GM23338 (cell line): ENCODE data around the gene JAZF1.

Source experiments
- EZH2 ChIP-seq: fragments of 200-600 bp; sonication (generic); IDR thresholded peaks from one replicate; pipeline ENCODE4 v1.8.0; 2017; ENCODE audit warnings: antibody characterized with exemption, mild to moderate bottlenecking, low read depth; ENCODE audit not compliant: unreplicated experiment
- JUNB ChIP-seq: IDR thresholded peaks from one replicate; pipeline ENCODE4 v1.6.1; 2016; ENCODE audit warnings: antibody characterized with exemption; ENCODE audit not compliant: unreplicated experiment
- NANOG ChIP-seq: IDR thresholded peaks from 2 replicates; pipeline ENCODE4 v1.6.1; 2016; ENCODE audit warnings: antibody characterized with exemption, borderline replicate concordance
- POLR2AphosphoS5 ChIP-seq: IDR thresholded peaks from 2 replicates; pipeline ENCODE4 v1.6.1; 2016; ENCODE audit warnings: antibody characterized with exemption, low read depth
- STAT1 ChIP-seq: IDR thresholded peaks from one replicate; pipeline ENCODE4 v1.6.1; 2016; ENCODE audit warnings: antibody characterized with exemption; ENCODE audit not compliant: unreplicated experiment
- ZNF462 ChIP-seq: fragments of 250-450 bp; sonication (Bioruptor Pico); IDR thresholded peaks from 2 replicates; pipeline ENCODE4 v1.5.0; 2020; ENCODE audit warnings: mild to moderate bottlenecking, moderate library complexity
- TF ChIP-seq, protein P1 (sequence below): IDR thresholded peaks from 2 replicates; pipeline ENCODE4 v1.6.1; 2016; ENCODE audit warnings: antibody characterized with exemption
- TF ChIP-seq, protein P2 (sequence below), 2 experiments: fragments of 200-600 bp in 1 of 2; sonication (generic) in 1 of 2; conservative IDR thresholded peaks; 2 replicates each; pipeline versions ENCODE4 v1.5.1 to v1.6.1; 2016 to 2017; ENCODE audit warnings: antibody characterized with exemption in 2 of 2, low read depth in 2 of 2, mild to moderate bottlenecking in 2 of 2, moderate library complexity in 1 of 2

- TF ChIP-seq, protein P1, sequence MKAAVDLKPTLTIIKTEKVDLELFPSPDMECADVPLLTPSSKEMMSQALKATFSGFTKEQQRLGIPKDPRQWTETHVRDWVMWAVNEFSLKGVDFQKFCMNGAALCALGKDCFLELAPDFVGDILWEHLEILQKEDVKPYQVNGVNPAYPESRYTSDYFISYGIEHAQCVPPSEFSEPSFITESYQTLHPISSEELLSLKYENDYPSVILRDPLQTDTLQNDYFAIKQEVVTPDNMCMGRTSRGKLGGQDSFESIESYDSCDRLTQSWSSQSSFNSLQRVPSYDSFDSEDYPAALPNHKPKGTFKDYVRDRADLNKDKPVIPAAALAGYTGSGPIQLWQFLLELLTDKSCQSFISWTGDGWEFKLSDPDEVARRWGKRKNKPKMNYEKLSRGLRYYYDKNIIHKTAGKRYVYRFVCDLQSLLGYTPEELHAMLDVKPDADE: no peak
- TF ChIP-seq, protein P2, sequence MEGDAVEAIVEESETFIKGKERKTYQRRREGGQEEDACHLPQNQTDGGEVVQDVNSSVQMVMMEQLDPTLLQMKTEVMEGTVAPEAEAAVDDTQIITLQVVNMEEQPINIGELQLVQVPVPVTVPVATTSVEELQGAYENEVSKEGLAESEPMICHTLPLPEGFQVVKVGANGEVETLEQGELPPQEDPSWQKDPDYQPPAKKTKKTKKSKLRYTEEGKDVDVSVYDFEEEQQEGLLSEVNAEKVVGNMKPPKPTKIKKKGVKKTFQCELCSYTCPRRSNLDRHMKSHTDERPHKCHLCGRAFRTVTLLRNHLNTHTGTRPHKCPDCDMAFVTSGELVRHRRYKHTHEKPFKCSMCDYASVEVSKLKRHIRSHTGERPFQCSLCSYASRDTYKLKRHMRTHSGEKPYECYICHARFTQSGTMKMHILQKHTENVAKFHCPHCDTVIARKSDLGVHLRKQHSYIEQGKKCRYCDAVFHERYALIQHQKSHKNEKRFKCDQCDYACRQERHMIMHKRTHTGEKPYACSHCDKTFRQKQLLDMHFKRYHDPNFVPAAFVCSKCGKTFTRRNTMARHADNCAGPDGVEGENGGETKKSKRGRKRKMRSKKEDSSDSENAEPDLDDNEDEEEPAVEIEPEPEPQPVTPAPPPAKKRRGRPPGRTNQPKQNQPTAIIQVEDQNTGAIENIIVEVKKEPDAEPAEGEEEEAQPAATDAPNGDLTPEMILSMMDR (conservative IDR thresholded peaks at IDR 0.05; ENCODE audit: low read depth in 2 of 2): no peak
- TF ChIP-seq EZH2 (no peak), POLR2AphosphoS5 (no peak), ZNF462 (no peak), STAT1 (no peak), JUNB (no peak), NANOG (no peak)
Measured at GRCh38 chr7:28038175-28038797, 142.3 kb downstream of the JAZF1 start.
